DOHH2 (cell line): ENCODE measurements around the gene LYSMD1.

ENCODE experiments used
- CTCF ChIP-seq: fragments of 200-600 bp; sonication (generic); IDR thresholded peaks from one replicate; pipeline ENCODE4 v1.5.1; 2014; ENCODE audit warnings: antibody characterized with exemption, mild to moderate bottlenecking, low read depth, low read length; ENCODE audit not compliant: poor library complexity, severe bottlenecking
- EZH2phosphoT487 ChIP-seq: fragments of 200-600 bp; sonication (generic); IDR thresholded peaks from 2 replicates; pipeline ENCODE4 v1.6.1; 2017; ENCODE audit warnings: borderline replicate concordance, mild to moderate bottlenecking, antibody characterized with exemption, low read length, moderate library complexity, mixed read lengths

- TF ChIP-seq CTCF (no peak), EZH2phosphoT487 (no peak)
Observed at GRCh38 chr1:151128800-151129199, 36.9 kb downstream of the LYSMD1 start.
